Endometrium (tissue), 2 donors: ENCODE measurements around the gene MICB.
"Not testable (repeated sequence)": the region's sequence is repeated elsewhere in the genome, so short reads cannot be mapped to it uniquely, and the experiment has no call there.

Experiments
- FAIRE-seq: peaks from 2 replicates; lab custom pipeline; 2012; peaks lifted over from hg19 to GRCh38; lab: Jason Lieb, UNC
- donor health status: control.
- donor health status: control.

Gene MICB

DNA sequence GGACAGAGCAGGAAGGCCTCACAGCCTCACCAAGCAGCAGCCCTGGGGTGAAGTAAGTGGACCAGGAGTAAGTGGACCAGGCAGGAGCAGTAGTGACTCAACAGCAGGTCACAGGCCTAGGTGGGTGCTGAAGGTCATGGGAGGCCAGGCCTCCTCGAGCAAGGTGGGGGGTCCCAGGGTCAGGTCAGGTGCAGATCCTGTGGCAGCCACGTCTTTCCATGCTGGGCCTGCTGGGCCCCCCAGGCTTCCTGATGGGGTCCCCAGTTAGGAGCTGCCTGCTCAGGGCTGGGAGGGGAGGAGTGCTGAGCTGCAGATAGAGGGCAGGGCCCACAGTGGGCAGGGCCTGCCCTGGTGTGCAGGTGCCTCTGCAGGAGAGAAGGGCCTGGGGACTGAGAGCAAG is 11.1 kb downstream of the MICB start:
- not testable (repeated sequence) for FAIRE-seq

DNA sequence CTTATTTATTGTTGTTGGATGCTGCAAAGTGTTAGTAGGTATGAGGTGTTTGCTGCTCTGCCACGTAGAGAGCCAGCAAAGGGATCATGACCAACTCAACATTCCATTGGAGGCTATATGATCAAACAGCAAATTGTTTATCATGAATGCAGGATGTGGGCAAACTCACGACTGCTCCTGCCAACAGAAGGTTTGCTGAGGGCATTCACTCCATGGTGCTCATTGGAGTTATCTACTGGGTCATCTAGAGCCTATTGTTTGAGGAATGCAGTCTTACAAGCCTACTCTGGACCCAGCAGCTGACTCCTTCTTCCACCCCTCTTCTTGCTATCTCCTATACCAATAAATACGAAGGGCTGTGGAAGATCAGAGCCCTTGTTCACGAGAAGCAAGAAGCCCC is 12.1 kb downstream of the MICB start:
- no peak for FAIRE-seq

DNA sequence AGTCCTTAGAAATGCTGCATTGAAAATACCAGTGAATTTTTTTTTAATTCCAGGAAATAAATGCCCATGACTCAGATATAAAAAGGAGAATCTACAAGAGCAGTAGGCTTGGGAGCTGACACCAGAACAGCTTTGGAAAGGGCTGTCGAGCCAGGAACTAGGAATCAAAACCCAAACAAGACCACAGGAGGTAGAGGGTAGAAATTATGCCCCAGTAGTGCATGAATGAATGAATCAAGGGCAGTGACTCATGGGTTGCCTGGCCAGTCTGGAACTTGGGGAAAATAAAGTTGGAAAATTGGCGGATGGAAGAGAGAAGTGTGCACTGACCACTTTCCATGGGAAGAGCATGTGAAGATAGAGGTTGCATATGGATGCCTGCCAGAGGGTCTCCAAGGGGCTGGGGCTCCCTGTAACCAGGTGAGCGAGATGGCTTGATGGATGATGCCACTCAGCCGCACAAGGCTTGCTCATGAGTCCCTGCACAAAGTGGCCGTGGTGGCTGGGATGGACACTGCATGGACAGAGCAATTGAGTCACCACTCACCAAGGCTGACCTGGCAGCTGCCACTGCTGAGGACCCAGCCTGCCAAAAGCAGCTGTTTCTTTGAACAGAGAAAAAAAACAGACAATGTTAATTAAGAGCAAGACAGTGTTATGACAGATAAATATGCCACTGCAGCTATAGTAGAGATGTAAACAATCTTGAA is 15.7 kb downstream of the MICB start:
- no peak for FAIRE-seq

GRCh38 chr6:31521835-31522234 is 23.9 kb downstream of the MICB start:
- no peak for FAIRE-seq

DNA sequence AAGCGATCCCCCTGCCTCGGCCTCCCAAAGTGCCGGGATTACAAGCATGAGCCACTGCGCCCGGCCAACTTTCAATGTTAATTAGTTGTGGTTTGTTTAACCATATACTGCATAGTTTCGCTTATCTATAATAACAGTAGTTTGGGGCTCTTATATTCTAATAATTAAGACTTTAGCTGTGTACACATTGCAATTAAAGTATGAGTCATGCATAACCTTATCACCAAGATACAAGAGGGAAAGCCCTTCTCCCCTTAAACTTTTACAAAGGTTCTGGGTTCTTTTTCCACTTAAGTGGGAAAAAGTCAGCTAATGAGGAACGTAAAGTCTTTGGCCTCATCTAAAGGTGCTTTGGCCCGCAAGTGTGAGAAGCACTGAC is 27.6 kb downstream of the MICB start:
- no peak for FAIRE-seq

- FAIRE-seq, result no peak
Observed at GRCh38 chr6:31525932-31526591, 28.1 kb downstream of the MICB start.

DNA sequence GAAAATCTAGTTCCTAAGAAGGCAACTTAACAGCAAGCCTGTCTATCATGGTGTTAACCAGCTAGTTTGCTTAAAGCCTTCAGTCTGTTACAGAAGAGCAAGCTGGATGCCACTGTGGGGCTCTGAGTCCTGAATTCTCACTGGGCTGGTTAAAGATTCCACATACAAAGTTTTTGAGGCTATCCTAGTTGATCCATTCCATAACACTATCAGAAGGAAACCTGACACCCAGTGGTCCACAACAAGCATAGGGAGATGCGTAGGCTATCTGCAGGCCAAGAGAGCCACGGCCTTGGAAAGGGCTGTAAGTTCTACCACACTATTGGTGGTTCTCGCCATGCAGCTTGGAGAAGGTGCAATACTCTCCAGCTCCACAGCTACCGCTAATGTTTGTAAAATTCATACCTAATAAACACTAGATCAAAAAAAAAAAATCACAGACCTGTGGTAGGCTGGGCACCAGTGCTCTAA is 30.4 kb downstream of the MICB start:
- FAIRE-seq, result no peak

- FAIRE-seq, result no peak
Observed at GRCh38 chr6:31528821-31529328, 30.9 kb downstream of the MICB start, which contains the start of gene MCCD1. TSS of gene MCCD1 (plus strand) at chr6:31528962. CDS start at chr6:31529015, 53 bp downstream.

DNA sequence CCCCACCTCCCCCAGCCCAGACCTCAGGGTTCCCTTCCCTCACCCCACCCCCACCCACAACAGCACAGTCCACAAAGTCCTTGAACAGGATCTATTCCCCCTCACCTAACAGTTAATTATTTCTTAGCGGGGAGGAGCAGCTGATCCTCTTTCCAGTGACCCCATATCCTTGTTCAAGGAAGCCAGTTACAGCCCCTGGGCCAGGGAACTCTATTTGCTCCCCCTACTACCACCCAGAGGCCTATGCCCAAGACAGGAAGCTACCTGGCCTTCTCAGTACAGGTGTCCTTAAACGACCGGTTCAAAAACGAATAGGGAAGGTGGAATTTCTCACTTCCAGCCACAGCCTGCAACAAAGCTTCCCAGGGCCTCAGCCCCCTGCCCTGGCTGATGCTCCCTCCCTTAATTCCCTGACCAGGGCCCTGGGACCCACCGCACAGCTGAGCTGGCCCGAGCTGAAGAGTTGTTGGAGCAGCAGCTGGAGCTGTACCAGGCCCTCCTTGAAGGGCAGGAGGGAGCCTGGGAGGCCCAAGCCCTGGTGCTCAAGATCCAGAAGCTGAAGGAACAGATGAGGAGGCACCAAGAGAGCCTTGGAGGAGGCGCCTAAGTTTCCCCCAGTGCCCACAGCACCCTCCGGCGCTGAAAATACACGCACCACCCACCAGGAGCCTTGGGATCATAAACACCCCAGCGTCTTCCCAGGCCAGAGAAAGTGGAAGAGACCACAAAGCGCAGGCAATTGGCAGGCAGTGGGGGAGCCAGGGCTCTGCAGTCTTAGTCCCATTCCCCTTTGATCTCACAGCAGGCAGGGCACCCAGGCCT is 31.6 kb downstream of the MICB start:
- FAIRE-seq, result no peak

- no peak for FAIRE-seq
Observed at GRCh38 chr6:31530659-31531058, 32.7 kb downstream of the MICB start.

DNA sequence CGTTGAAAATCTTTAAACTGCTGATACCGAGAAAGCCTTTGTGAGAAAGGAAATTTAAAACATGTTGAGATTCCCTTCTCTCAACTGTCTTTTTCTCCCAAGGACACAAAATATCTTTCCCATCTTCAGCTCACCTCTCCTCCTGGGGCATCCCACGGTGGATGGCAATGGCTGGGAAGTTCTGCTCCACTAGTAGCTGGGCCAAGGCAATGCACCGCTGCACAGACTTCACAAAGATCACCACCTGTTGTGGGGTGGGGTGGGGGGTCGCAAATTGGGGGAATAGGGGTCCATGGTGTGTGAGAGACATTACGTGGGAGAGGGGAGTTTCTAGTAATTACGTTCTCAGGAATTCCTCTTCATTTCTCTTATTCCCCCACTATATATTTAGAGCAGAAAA is 33.2 kb downstream of the MICB start:
- no peak for FAIRE-seq

DNA sequence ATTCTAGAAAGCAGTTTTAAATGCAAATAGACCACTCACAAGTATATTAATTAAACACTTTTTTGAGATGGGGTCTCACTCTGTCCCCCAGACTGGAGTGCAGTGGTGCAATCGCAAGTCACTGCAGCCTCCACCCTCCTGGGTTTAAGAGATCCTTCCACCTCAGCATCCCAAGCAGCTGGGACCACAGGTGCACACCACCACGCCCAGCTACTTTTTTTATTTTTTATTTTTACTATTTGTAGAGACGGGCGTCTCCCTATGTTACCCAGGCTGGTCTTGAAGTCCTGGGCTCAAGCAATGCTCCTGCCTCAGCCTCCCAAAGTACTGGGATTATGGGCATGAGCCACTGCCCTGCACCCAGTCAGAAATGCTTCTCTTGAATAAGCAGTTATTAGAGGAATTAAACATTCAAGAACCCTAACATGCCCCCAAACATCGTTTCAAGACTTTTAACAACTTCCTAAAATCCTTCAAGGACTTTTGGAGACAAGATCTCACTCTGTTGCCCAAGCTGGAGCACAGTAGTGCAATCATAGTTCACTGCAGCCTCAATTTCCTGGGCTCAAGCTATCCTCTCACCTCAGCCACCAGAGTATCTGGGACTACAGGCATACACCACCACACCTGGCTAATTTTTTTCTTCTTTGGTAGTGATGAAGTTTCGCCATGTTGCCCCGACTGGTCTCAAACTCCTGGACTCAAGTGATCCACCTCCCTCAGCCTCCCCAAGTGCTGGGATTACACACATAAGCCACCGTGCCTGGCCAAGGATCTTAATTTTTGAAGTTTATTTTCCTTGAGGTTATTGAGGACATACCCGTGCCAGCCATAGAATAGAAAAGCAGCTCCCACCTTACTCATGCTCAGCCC is 34.1 kb downstream of the MICB start:
- no peak for FAIRE-seq

DNA sequence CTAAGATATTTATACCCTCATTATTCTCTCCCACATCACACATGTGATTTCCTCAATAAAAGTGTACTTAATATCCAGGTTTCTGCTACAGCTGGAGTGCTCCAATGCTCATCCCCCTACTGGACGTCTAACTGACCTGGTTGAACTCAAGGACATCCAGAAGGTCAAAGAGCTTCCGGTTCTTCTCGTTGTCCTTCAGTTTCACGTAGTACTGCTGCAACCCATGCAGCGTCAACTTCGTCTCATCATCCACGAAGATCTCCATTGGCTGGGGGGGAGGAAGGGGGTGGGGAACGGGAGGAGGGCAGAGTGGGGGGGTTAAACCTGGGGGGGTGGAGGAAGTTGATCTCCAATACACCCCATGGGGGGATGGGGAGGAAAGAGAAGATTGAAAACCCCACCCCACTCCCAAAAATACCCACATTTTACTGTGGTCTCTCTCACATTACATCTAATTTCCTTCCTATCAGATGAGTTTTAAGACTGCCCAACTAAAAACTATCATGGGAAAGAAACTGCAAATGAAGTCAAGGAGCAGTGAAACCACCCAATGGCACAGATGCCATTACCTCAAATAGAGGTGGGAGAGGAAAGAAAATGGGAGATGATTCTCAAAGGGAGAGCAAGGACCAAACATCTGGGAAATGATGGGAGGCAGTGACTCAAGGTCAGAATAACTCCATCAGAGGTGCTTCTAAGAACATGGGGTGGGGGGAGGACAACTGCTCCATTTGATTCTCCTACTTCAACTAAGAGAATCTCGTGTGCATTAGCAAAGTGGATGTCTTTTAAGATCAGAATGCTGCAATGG is 34.9 kb downstream of the MICB start:
- FAIRE-seq, result no peak

DNA sequence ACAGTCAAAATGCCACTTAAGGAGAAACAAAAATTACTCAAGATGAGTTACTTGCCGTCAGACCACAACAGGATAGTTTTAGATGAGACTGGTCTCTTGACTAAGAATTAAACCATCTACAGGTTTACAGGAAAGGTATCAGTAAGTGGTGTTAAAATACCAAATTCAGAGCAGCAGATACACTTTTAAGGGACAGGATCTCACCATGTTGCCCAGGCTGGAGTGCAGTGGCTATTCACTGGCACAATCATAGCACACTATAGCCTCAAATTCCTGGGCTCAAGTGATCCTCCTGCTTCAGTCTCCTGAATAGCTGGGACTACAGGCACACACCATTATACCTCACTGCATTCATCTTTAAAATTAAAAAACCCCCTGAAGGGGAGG is 35.5 kb downstream of the MICB start:
- FAIRE-seq, result no peak

GRCh38 chr6:31534011-31534410 is 36.1 kb downstream of the MICB start:
- no peak for FAIRE-seq

GRCh38 chr6:31534521-31535040 is 36.6 kb downstream of the MICB start:
- FAIRE-seq, result no peak

DNA sequence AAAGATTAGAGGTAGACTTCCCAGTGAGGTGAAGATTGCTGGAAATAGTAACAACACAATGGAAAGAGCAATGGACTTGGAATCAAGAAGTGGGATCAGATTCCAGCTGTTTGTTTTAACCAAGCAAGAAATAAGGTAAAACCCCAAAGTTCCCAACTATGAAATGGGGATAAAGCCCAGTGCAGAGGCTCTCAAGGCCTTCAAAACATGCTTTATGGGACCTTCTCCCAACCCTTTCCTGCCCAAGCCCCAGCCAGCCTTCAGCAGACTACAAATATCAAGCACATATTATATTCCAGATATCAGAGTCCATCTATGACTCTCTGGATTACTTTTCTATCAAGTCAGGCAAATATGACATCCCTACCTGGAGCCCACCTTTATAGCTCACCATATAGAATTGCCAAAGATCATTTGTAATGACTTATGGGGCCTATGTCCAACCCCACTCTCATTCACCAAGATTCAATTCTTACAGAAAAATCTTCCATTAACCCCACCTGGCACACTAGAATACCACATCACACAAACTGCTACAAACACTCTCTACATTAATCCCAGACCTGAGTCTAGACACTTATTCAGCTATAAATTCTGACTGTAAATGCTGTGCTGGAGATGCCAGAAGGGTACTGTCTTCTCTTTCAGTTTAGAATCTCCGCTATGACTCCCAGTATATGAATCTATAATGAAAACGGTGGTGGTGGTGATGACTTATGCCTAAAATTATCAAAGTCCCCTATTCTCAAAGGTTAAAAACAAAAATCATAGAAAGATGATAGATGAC is 37.8 kb downstream of the MICB start:
- FAIRE-seq, result no peak

DNA sequence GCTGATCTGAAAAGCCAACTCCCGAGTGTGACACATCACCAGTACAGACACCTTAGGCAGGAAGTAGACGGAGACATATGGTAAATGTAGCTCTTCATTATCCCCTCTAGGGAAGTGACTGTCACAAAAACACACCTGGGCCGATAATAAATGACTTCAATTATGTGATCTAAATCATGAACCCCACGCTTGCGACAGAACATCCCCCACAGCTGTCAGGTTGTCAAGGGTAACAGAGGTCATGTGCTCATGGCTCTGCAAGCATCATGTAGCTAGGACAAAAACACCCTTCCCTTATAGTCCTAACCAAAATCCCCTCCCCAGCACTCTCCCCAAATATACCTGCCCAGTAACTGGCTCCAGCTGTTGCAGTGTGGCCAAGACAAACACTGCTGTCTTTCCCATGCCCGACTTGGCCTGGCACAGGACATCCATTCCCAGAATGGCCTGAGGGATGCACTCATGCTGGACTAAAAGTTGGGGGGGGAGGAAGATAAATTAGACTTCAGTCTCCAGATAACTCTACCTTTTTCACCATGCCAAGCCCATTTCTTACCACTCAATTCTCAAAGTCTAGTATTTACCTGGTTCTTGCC is 41.0 kb downstream of the MICB start:
- no peak for FAIRE-seq

- FAIRE-seq, result no peak
Observed at GRCh38 chr6:31540640-31541039, 42.7 kb downstream of the MICB start.
